Kidney (tissue), 14 donors: ENCODE results near the gene FOXA1. TPM values are rescaled to one million over a fixed set of nuclear protein-coding genes. Genes with fewer than 3 reads are reported as not detected.

Experiments used
- DNase-seq, 5 donors: peaks; one replicate each; pipeline ENCODE4 v3.0.0-alpha.2; 2013 to 2020
- FAIRE-seq: peaks from 2 replicates; lab custom pipeline; 2012; peaks lifted over from hg19 to GRCh38; lab: Jason Lieb, UNC
- H3K27ac ChIP-seq, 2 donors: one replicate each; pipeline ENCODE4 v1.7.0; 2013; ENCODE audit warnings: low read depth in 2 of 2, low read length in 2 of 2, inconsistent platforms in 1 of 2
- H3K27me3 ChIP-seq: one replicate; pipeline ENCODE4 v1.7.1; 2013; ENCODE audit warnings: low read length, inconsistent platforms; ENCODE audit not compliant: control insufficient read depth, insufficient read depth
- H3K36me3 ChIP-seq, 3 donors: one replicate each; pipeline versions ENCODE4 v1.7.0 to v1.7.1; 2013; ENCODE audit warnings: low read length in 3 of 3, control low read depth in 1 of 3, inconsistent platforms in 1 of 3; ENCODE audit not compliant: insufficient read depth in 3 of 3, control insufficient read depth in 2 of 3
- H3K4me1 ChIP-seq, 3 donors: one replicate each; pipeline versions ENCODE4 v1.7.0 to v1.7.1; 2013; ENCODE audit warnings: low read length in 3 of 3, inconsistent platforms in 1 of 3, low read depth in 1 of 3; ENCODE audit not compliant: control insufficient read depth in 2 of 3, insufficient read depth in 2 of 3
- H3K4me3 ChIP-seq, 3 donors: one replicate each; pipeline versions ENCODE4 v1.7.0 to v1.8.1; 2013; ENCODE audit warnings: low read length in 3 of 3, control low read depth in 1 of 3, inconsistent platforms in 1 of 3
- H3K9ac ChIP-seq, 3 donors: one replicate each; pipeline versions ENCODE4 v1.7.0 to v1.7.1; 2013; ENCODE audit warnings: low read length in 3 of 3, control low read depth in 1 of 3, inconsistent platforms in 1 of 3
- H3K9me3 ChIP-seq, 3 donors: one replicate each; pipeline versions ENCODE4 v1.7.0 to v1.7.1; 2013; ENCODE audit warnings: low read length in 3 of 3, control low read depth in 1 of 3, inconsistent platforms in 1 of 3; ENCODE audit not compliant: control insufficient read depth in 2 of 3, insufficient read depth in 1 of 3
- CTCF ChIP-seq: IDR thresholded peaks from 3 replicates; pipeline ENCODE4 v1.5.1; 2012; ENCODE audit warnings: mild to moderate bottlenecking, moderate library complexity, borderline replicate concordance; ENCODE audit not compliant: insufficient read depth; ENCODE audit errors: extremely low read depth
- intact Hi-C: fragments of 100-400 bp; cut with DNase I; formaldehyde crosslinking; loops from one replicate; pipeline ENCODE4 v1.11.1; 2022
- polyA plus RNA-seq: library from polyadenylated mRNA; stranded (reverse); fragments of 350-450 nt; fragmentation: Illumina TruSeq; extraction: RNeasy Lipid Tissue Mini Kit (QIAGEN cat#74804); gene quantifications from one replicate; pipeline ENCODE4 v1.2.3, GENCODE V29; 2014; ENCODE audit warnings: low read depth, low replicate concordance; ENCODE audit not compliant: insufficient read depth
- total RNA-seq: library from RNA; stranded (reverse); fragmentation: NEBNext Ultra II Directional; extraction: Animal tissue kit (Norgen Biotek cat#: 25700); gene quantifications from one replicate; pipeline ENCODE4 v1.2.1, GENCODE V29; 2021
- donor health status: control.
- donor health status: control.
- donor health status: control.
- donor health status: control.
- donor health status: control.
- donor health status: DM: yes; HTN: yes; CAD: no.
- donor health status: Normal renal cell carcinoma (clear cell type).

The FOXA1 gene
- total and polyA plus RNA-seq, 2 donors from 2014 or later, result not detected

- no peak for FAIRE-seq
- no peaks in the 10 kb centered on the region for H3K36me3 ChIP-seq
Observed at GRCh38 chr14:37594238-37594970, 645 bp downstream of the FOXA1 start.

GRCh38 chr14:37593511-37594237 is 1.4 kb downstream of the FOXA1 start:
- Histone ChIP-seq H3K27ac (no peak overlapping the region), H3K27me3 (peaks cover 78% of the 10 kb centered on the region), H3K9ac (no peak overlapping the region), H3K36me3 (no peaks in the 10 kb centered on the region), H3K4me3 (peak overlapping the region in 1 of 3 donors; percentile 32), H3K4me1 (peaks cover 0 to 6% (median 0%) of the 10 kb centered on the region in 3 donors), H3K9me3 (no peaks in the 10 kb centered on the region)
- intact Hi-C loops, result no loop called here
- no peak for TF ChIP-seq CTCF
- peak in 1 of 5 donors; percentile 27 for DNase-seq
- FAIRE-seq, result no peak

More at GRCh38 chr14:37594238-37594970, 645 bp downstream of the FOXA1 start:
- Histone ChIP-seq H3K27ac (no peak overlapping the region), H3K9me3 (no peaks in the 10 kb centered on the region), H3K4me3 (peak overlapping the region in 2 of 3 donors; percentile 2 to 32), H3K9ac (no peak overlapping the region), H3K27me3 (peaks cover 77% of the 10 kb centered on the region), H3K4me1 (peaks cover 0 to 6% (median 0%) of the 10 kb centered on the region in 3 donors)
- DNase-seq, result peak; percentile 60 to 96 (median 83)
- intact Hi-C loops, result no loop called here
- TF ChIP-seq CTCF, result peak; percentile 57

- DNase-seq, result peak in 2 of 5 donors; percentile 64 to 65
- Histone ChIP-seq H3K27me3 (peaks cover 78% of the 10 kb centered on the region), H3K9ac (no peak overlapping the region), H3K27ac (no peak overlapping the region), H3K36me3 (no peaks in the 10 kb centered on the region), H3K4me1 (peaks cover 0 to 6% (median 0%) of the 10 kb centered on the region in 3 donors), H3K4me3 (no peak overlapping the region), H3K9me3 (no peaks in the 10 kb centered on the region)
- TF ChIP-seq CTCF, result no peak
- intact Hi-C loops, result no loop called here
- FAIRE-seq, result no peak
Observed at GRCh38 chr14:37592482-37593408, 2.3 kb downstream of the FOXA1 start.
